ENCODE measurements around the gene ME1.
A peak's percentile ranks its signal among the peaks of the same experiment; 100 is the strongest.
"Not testable (repeated sequence)": the region's sequence is repeated elsewhere in the genome, so short reads cannot be mapped to it uniquely, and the experiment has no call there.

Gene ME1

GRCh38 chr6:83260577-83260976 lies 170.3 kb downstream of the ME1 start:
- DNase-seq (ENCODE audit: low read depth in 2 of 3, low spot score in 2 of 3) = no peak

GRCh38 chr6:83258517-83258916 lies 172.3 kb downstream of the ME1 start:
- no peak for DNase-seq (ENCODE audit: low read depth in 2 of 3, low spot score in 2 of 3)

- no peak for DNase-seq (ENCODE audit: low read depth in 2 of 3, low spot score in 2 of 3)
Observed at GRCh38 chr6:83257791-83258190, 173.1 kb downstream of the ME1 start.

GRCh38 chr6:83256719-83257118 lies 174.1 kb downstream of the ME1 start:
- not testable (repeated sequence) for DNase-seq (ENCODE audit: low read depth in 2 of 3, low spot score in 2 of 3)

GRCh38 chr6:83252719-83253118 lies 178.1 kb downstream of the ME1 start:
- no peak for DNase-seq (ENCODE audit: low read depth in 2 of 3, low spot score in 2 of 3)

GRCh38 chr6:83250235-83250634 lies 180.6 kb downstream of the ME1 start:
- DNase-seq (ENCODE audit: low read depth in 2 of 3, low spot score in 2 of 3) = no peak

- no peak for DNase-seq (ENCODE audit: low read depth in 2 of 3, low spot score in 2 of 3)
Observed at GRCh38 chr6:83247471-83247870, 183.4 kb downstream of the ME1 start.

GRCh38 chr6:83231146-83231545 lies 199.7 kb downstream of the ME1 start:
- DNase-seq (ENCODE audit: low read depth in 2 of 3, low spot score in 2 of 3) = no peak

- DNase-seq (ENCODE audit: low read depth in 2 of 3, low spot score in 2 of 3) = no peak
Observed at GRCh38 chr6:83226517-83226916, 204.3 kb downstream of the ME1 start.

- no peak for DNase-seq (ENCODE audit: low read depth in 2 of 3, low spot score in 2 of 3)
Observed at GRCh38 chr6:83221889-83222479, 208.9 kb downstream of the ME1 start.

GRCh38 chr6:83221276-83221675 lies 209.6 kb downstream of the ME1 start:
- no peak for DNase-seq (ENCODE audit: low read depth in 2 of 3, low spot score in 2 of 3)

- no peak for DNase-seq (ENCODE audit: low read depth in 2 of 3, low spot score in 2 of 3)
Observed at GRCh38 chr6:83220121-83220520, 210.7 kb downstream of the ME1 start.

GRCh38 chr6:83218646-83219045 lies 212.2 kb downstream of the ME1 start:
- DNase-seq (ENCODE audit: low read depth in 2 of 3, low spot score in 2 of 3) = no peak

- DNase-seq (ENCODE audit: low read depth in 2 of 3, low spot score in 2 of 3) = no peak
Observed at GRCh38 chr6:83216806-83217205, 214.0 kb downstream of the ME1 start.

- DNase-seq (ENCODE audit: low read depth in 2 of 3, low spot score in 2 of 3) = peak in 1 of 3 experiments; percentile 13
Observed at GRCh38 chr6:83215131-83216047, 215.5 kb downstream of the ME1 start.

- no peak for DNase-seq (ENCODE audit: low read depth in 2 of 3, low spot score in 2 of 3)
Observed at GRCh38 chr6:83202031-83202430, 228.8 kb downstream of the ME1 start.

GRCh38 chr6:83199863-83200225 lies 231.0 kb downstream of the ME1 start:
- no peak for DNase-seq (ENCODE audit: low read depth in 2 of 3, low spot score in 2 of 3)

GRCh38 chr6:83199173-83199862 lies 231.5 kb downstream of the ME1 start:
- no peak for DNase-seq (ENCODE audit: low read depth in 2 of 3, low spot score in 2 of 3)

- DNase-seq (ENCODE audit: low read depth in 2 of 3, low spot score in 2 of 3) = no peak
Observed at GRCh38 chr6:83198486-83199172, 232.2 kb downstream of the ME1 start.

GRCh38 chr6:83193747-83194566 lies 236.9 kb downstream of the ME1 start:
- DNase-seq (ENCODE audit: low read depth in 2 of 3, low spot score in 2 of 3) = no peak
